ENCODE data around the gene KDM4D. TPM values are rescaled to one million over a fixed set of nuclear protein-coding genes. Genes with fewer than 3 reads are reported as not detected.
"Not testable (repeated sequence)": the region's sequence is repeated elsewhere in the genome, so short reads cannot be mapped to it uniquely, and the experiment has no call there.

KDM4D gene
- total RNA-seq, 2 donors from 2014 or later, result 0.38 to 0.64 TPM

DNA sequence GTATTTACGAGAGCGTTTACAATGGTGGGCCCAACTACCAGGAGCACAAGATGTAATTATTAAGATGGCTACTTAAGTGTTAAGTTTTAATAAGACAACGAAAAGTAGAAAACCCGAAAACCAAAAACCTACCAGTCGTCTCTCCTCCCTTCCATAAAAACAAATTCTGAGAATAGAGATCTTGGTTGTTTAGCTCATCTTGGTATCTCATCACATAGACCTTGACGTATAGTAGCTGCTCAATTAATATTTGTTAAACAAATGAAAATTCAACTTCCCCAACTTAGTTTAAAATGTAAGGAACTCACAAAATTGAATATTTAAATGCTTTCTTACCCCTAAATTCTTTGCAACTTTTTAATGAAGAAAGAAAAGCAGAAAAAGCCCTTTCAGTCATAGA lies 669 bp downstream of the KDM4D start:
- peak overlapping the region; percentile 99 for H3K4me3 Mint-ChIP-seq
- peaks cover 10 to 20% of the 10 kb centered on the region in 2 donors for H3K27me3 Mint-ChIP-seq
- H3K9me3 Mint-ChIP-seq, result no peaks in the 10 kb centered on the region
- no peak for ATAC-seq
- H3K27ac Mint-ChIP-seq, result peak overlapping the region; percentile 93 to 96
- H3K4me1 Mint-ChIP-seq (ENCODE audit: low read depth in 2 of 2), result peaks cover 16 to 22% of the 10 kb centered on the region in 2 donors
- no peak for DNase-seq (ENCODE audit: low spot score)
- peaks cover 31% of the 10 kb centered on the region for H3K36me3 Mint-ChIP-seq

DNA sequence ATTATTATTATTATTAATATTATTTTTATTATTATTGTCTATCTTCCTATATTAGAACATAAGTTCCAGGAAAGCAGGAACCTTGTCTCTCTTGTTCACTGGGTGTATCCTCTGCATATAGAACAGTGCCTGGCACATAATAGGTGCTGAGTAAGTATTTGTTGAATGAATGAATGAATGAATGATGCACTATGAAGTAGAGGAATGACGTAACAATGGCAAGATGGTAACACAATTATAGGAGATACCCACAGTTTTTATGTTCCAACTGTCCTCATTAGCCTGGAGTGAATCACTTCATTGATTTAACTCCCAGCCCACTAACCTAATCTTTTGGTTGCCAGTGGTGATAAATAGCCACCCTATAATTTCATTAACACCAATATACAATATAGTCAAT lies 2.1 kb downstream of the KDM4D start:
- Mint-ChIP-seq H3K27me3 (peaks cover 14 to 22% of the 10 kb centered on the region in 2 donors), H3K4me3 (peak overlapping the region; percentile 99), H3K4me1 (ENCODE audit: low read depth in 2 of 2) (peaks cover 15 to 22% of the 10 kb centered on the region in 2 donors), H3K27ac (no peak overlapping the region), H3K9me3 (no peaks in the 10 kb centered on the region), H3K36me3 (peaks cover 20% of the 10 kb centered on the region)
- DNase-seq (ENCODE audit: low spot score) (no peak), ATAC-seq (no peak)

DNA sequence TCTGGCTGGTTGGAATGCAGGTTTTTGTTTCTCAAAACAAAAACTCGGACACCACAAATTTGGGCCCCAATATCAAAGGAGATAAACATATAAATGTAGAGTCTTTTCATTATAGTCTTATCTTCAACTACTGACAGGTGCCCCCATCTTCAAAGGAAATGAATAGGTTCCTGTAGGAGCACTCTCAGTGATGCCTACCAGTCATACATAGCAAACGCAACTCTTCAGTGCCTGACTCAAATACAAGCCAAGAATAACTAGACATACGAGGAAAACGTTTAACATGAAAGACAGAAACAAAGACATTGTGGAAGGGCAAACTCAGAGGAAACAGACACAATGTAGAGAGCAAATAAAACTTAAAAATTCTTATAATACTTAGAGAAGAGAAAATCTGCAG lies 13.9 kb downstream of the KDM4D start:
- DNase-seq (ENCODE audit: low spot score) (no peak), ATAC-seq (no peak)
- H3K9me3 Mint-ChIP-seq, result no peaks in the 10 kb centered on the region
- H3K27me3 Mint-ChIP-seq, result peaks cover 40 to 49% of the 10 kb centered on the region in 2 donors
- H3K4me3 Mint-ChIP-seq, result no peak overlapping the region
- no peaks in the 10 kb centered on the region for H3K36me3 Mint-ChIP-seq
- H3K4me1 Mint-ChIP-seq (ENCODE audit: low read depth in 2 of 2), result no peaks in the 10 kb centered on the region
- H3K27ac Mint-ChIP-seq, result no peak overlapping the region

DNA sequence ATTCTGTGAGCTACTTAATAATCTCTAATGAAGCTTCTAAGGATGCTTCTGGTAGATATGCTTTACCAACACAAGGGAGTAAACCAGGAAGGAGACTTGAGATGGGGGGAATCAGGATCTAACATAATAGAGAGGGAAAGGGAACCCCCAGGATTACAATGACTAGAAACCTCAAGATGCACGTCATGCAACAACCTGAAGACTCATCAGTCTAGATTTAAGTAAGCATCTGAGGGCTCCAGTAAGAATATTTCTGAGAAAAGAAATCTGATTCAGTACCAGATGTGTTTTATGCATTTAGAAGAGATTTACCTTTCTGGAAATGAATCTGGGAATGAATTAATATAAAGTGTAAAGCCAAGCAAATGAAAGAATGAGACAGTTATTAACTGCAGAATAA lies 15.2 kb downstream of the KDM4D start:
- H3K4me1 Mint-ChIP-seq (ENCODE audit: low read depth in 2 of 2), result no peaks in the 10 kb centered on the region
- no peak overlapping the region for H3K4me3 Mint-ChIP-seq
- no peak for ATAC-seq
- peaks cover 39 to 40% of the 10 kb centered on the region in 2 donors for H3K27me3 Mint-ChIP-seq
- DNase-seq (ENCODE audit: low spot score), result no peak
- no peak overlapping the region for H3K27ac Mint-ChIP-seq
- H3K36me3 Mint-ChIP-seq, result no peaks in the 10 kb centered on the region
- no peaks in the 10 kb centered on the region for H3K9me3 Mint-ChIP-seq

DNA sequence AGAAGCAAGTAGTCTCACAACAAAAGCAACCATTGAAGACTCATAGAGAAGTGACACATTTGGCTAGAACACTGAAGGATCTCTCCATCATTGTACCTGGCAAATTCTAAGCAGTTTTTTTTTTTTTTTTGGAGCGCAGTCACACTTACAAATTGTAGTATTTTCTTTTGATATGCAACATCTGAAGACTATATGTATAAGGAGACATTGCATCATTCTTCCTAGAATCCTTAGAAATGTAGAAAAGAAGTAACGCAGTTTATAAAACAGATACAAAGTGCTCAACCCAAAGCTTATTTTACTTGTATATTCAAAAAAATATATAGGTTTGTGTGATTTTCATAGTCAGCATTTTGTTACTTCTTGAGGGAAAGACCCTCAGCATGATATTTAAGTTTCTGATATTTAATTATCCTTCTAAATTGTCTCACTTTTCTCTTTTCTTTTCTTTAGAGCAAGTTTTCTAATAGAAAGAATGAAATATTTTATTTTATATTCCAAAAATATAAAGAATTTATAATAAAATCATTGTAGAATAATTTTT lies 20.0 kb downstream of the KDM4D start:
- Mint-ChIP-seq H3K9me3 (no peaks in the 10 kb centered on the region), H3K4me1 (ENCODE audit: low read depth in 2 of 2) (no peaks in the 10 kb centered on the region), H3K27me3 (peaks cover 20 to 23% of the 10 kb centered on the region in 2 donors), H3K4me3 (no peak overlapping the region), H3K27ac (no peak overlapping the region), H3K36me3 (no peaks in the 10 kb centered on the region)
- ATAC-seq (no peak), DNase-seq (ENCODE audit: low spot score) (no peak)

DNA sequence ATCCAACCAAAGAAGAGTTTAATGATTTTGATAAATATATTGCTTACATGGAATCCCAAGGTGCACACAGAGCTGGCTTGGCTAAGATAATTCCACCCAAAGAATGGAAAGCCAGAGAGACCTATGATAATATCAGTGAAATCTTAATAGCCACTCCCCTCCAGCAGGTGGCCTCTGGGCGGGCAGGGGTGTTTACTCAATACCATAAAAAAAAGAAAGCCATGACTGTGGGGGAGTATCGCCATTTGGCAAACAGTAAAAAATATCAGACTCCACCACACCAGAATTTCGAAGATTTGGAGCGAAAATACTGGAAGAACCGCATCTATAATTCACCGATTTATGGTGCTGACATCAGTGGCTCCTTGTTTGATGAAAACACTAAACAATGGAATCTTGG lies 23.9 kb downstream of the KDM4D start:
- Mint-ChIP-seq H3K27ac (no peak overlapping the region), H3K36me3 (no peaks in the 10 kb centered on the region), H3K27me3 (peaks cover 0 to 4% of the 10 kb centered on the region in 2 donors), H3K4me1 (ENCODE audit: low read depth in 2 of 2) (no peaks in the 10 kb centered on the region), H3K4me3 (no peak overlapping the region), H3K9me3 (no peaks in the 10 kb centered on the region)
- no peak for DNase-seq (ENCODE audit: low spot score)
- no peak for ATAC-seq

DNA sequence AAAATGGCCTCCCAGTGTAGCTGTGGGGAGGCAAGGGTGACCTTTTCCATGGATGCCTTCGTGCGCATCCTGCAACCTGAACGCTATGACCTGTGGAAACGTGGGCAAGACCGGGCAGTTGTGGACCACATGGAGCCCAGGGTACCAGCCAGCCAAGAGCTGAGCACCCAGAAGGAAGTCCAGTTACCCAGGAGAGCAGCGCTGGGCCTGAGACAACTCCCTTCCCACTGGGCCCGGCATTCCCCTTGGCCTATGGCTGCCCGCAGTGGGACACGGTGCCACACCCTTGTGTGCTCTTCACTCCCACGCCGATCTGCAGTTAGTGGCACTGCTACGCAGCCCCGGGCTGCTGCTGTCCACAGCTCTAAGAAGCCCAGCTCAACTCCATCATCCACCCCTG lies 24.8 kb downstream of the KDM4D start:
- Mint-ChIP-seq H3K27ac (no peak overlapping the region), H3K4me3 (no peak overlapping the region), H3K27me3 (peaks cover 0 to 4% of the 10 kb centered on the region in 2 donors), H3K36me3 (no peaks in the 10 kb centered on the region), H3K9me3 (no peaks in the 10 kb centered on the region), H3K4me1 (ENCODE audit: low read depth in 2 of 2) (no peaks in the 10 kb centered on the region)
- ATAC-seq, result no peak
- DNase-seq (ENCODE audit: low spot score), result no peak

DNA sequence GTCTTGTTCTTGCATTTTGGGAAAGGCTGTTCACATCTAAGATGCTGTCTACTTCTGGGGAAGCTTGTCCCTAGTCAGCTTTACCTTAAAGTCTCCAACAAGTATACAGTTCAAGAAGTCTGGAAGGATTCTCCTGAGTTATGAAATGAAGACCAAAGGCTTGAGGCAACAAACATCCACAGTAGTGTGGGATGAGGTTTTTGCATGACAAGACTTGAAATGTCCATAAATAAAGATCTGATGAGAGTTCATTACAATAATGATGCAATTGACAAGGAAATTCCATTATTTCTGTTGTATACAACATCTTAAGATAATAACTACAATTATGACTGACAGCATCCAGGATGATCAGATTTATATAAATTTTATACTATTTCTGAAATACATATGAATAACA lies 30.2 kb downstream of the KDM4D start:
- Mint-ChIP-seq H3K27me3 (peaks cover 25 to 34% of the 10 kb centered on the region in 2 donors), H3K4me1 (ENCODE audit: low read depth in 2 of 2) (no peaks in the 10 kb centered on the region), H3K4me3 (no peak overlapping the region), H3K27ac (no peak overlapping the region), H3K9me3 (no peaks in the 10 kb centered on the region), H3K36me3 (no peaks in the 10 kb centered on the region)
- ATAC-seq (no peak), DNase-seq (ENCODE audit: low spot score) (no peak)

DNA sequence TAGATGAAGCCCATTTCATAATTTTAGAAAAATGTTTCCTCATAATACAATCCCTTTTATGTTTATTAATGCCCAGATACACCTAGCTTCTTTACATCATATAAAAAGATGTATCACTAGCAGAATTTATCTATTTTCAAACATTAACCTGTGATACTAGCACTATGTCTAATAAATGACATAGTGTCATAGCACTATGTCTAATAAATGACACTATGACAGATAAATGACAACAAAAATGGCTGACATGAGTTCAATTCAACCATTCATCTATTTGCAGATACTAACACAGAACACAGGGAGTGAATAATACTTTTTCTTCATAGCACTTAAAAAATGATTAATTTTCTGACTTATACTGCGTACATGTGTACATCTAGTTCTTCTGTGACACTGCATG lies 32.1 kb downstream of the KDM4D start:
- peaks cover 31 to 43% of the 10 kb centered on the region in 2 donors for H3K27me3 Mint-ChIP-seq
- no peak overlapping the region for H3K27ac Mint-ChIP-seq
- H3K9me3 Mint-ChIP-seq, result no peaks in the 10 kb centered on the region
- H3K36me3 Mint-ChIP-seq, result no peaks in the 10 kb centered on the region
- no peaks in the 10 kb centered on the region for H3K4me1 Mint-ChIP-seq (ENCODE audit: low read depth in 2 of 2)
- no peak for ATAC-seq
- no peak overlapping the region for H3K4me3 Mint-ChIP-seq
- DNase-seq (ENCODE audit: low spot score), result no peak

DNA sequence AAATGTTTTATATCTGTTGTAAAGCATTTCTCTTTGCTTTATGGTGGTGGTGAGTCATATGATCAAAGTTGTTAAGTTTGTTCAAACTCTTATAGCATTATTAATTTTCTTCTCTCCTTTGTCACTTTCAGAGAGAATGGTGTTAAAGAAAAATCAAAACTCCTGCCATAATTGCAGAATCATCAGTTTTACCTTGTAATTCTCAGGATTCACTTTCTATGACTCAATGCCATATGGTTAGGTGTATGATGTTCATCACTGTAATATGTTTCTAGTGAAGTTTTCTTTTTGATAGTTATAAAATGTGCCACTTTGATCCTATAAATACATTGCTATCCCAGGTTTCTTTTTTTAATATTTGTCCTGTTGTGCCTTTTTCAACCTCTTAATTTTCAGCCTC lies 37.9 kb downstream of the KDM4D start:
- ATAC-seq, result no peak
- peaks cover 25 to 48% of the 10 kb centered on the region in 2 donors for H3K27me3 Mint-ChIP-seq

DNA sequence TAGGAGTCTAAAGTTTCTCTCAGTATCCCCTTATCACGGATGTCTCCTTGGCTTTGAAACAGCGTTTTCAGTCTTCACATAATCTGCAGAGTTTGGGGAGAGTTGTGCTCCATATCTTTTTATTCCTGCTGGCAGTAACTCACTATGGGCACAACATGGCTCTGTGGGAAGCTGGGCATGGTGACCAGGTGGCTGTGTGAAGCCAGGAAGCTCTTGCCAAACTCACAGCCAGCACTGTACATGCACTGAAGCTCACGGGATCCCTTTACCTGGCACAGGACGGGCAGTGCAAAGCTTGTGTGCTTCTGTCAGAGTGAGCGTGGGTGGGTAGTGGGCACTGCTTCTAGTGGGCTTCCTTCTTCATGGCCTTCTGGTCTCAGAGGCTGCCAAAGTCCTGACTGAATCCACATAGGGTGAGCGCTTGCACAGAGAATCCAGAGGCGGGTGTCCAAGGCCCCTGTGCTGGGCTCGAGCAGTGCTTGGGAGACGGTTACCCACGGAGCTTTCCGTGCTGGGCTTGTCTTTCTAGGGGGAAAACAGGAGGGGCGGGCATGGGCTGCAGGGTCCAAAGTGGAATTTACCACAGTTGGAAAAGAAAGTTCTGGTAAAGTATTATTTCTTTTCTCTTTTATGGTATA lies 40.8 kb downstream of the KDM4D start:
- Mint-ChIP-seq H3K36me3 (no peaks in the 10 kb centered on the region), H3K27me3 (peaks cover 16 to 32% of the 10 kb centered on the region in 2 donors), H3K4me1 (ENCODE audit: low read depth in 2 of 2) (no peaks in the 10 kb centered on the region), H3K27ac (no peak overlapping the region), H3K9me3 (no peaks in the 10 kb centered on the region), H3K4me3 (no peak overlapping the region)
- no peak for DNase-seq (ENCODE audit: low spot score)
- no peak for ATAC-seq

More for the DNA sequence above, 37.9 kb downstream of the KDM4D start:
- no peak overlapping the region for H3K4me3 Mint-ChIP-seq
- no peak overlapping the region for H3K27ac Mint-ChIP-seq
- H3K36me3 Mint-ChIP-seq, result no peaks in the 10 kb centered on the region
- no peak for DNase-seq (ENCODE audit: low spot score)
- no peaks in the 10 kb centered on the region for H3K4me1 Mint-ChIP-seq (ENCODE audit: low read depth in 2 of 2)
- no peaks in the 10 kb centered on the region for H3K9me3 Mint-ChIP-seq

DNA sequence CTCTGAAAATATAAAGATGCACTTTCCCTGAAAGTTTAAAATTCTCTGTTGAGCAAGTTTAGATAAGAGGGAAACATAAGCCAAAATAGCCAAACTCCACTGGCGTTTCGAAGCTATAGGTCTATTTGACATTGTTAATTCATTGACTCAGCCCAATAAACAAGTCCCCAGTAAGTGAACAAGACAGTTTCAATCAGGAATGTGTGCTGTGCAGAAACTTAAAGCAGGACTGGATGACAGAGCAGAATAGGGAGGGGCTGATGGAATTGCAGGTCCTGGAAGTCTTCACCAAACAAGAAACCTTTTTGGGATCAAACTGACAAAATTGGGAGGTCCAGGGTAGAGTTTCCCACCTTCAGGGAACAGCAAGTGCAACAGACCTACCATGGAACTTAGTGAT lies 42.6 kb downstream of the KDM4D start:
- DNase-seq (ENCODE audit: low spot score), result no peak

DNA sequence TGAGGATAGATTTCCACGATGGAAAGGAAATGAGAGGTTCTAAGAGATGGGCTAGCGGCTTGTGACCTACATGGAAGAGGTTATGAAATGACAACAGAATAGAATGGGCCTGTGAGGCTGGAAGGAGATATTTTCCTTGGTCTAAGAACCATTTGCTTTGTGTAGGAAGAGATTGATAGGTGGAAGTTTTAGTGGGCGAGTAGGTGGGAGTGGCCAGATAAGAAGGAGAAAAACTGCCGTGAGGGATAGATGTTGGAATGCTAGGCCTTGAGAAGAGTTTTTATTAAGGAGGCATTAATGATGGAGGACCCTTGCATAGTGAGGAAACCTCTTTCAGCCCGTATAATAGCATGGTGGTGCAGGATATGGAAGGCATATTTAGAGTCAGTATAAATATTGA lies 48.0 kb downstream of the KDM4D start:
- not testable (repeated sequence) for H3K27me3 Mint-ChIP-seq; DNase-seq (ENCODE audit: low spot score); H3K27ac Mint-ChIP-seq; H3K36me3 Mint-ChIP-seq; ATAC-seq; H3K9me3 Mint-ChIP-seq; H3K4me1 Mint-ChIP-seq (ENCODE audit: low read depth in 2 of 2); H3K4me3 Mint-ChIP-seq

More for the DNA sequence above, 42.6 kb downstream of the KDM4D start:
- Mint-ChIP-seq H3K4me3 (no peak overlapping the region), H3K36me3 (no peaks in the 10 kb centered on the region), H3K9me3 (no peaks in the 10 kb centered on the region), H3K27me3 (peaks cover 12 to 18% of the 10 kb centered on the region in 2 donors), H3K27ac (no peak overlapping the region), H3K4me1 (ENCODE audit: low read depth in 2 of 2) (no peaks in the 10 kb centered on the region)
- no peak for ATAC-seq

DNA sequence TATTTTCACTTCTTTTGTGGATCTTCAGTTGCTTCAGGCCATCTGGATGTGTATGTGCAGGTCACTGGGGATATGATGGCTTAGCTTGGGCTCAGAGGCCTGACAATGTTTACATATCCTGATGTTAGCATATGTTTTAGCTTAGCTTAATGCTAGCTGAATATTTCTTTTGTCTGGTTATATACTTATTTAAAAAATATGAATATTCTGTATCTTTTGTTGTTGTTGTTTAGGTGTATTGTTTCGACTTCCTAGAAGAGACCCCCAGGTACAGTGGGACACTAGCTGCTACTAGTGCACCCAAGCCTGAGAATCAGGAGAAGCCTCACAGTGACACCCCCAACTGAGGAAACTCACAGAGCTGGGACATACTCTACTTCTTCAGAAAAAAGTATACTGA lies 51.4 kb downstream of the KDM4D start, which contains the start of gene KDM4E:
KDM4E (plus strand) TSS at position 301 of the 400 bp plus-strand sequence. CDS start 300 bp downstream, outside the sequence.
- Mint-ChIP-seq H3K36me3 (no peaks in the 10 kb centered on the region), H3K27ac (no peak within 1 kb of the TSS), H3K27me3 (no peaks in the 10 kb centered on the region), H3K9me3 (no peaks in the 10 kb centered on the region), H3K4me1 (ENCODE audit: low read depth in 2 of 2) (no peaks in the 10 kb centered on the region), H3K4me3 (no peak within 1 kb of the TSS)
- ATAC-seq, result no peak
- DNase-seq (ENCODE audit: low spot score), result no peak

DNA sequence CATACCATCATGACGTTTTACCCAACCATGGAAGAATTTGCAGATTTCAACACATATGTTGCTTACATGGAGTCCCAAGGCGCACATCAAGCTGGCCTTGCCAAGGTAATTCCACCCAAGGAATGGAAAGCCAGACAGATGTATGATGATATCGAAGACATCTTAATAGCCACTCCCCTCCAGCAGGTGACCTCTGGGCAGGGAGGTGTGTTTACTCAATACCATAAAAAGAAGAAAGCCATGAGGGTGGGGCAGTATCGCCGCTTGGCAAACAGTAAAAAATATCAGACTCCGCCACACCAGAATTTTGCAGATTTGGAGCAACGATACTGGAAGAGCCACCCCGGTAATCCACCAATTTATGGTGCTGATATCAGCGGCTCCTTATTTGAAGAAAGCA lies 52.1 kb downstream of the KDM4D start:
- H3K27ac Mint-ChIP-seq; H3K4me1 Mint-ChIP-seq (ENCODE audit: low read depth in 2 of 2); H3K4me3 Mint-ChIP-seq; ATAC-seq; DNase-seq (ENCODE audit: low spot score); H3K9me3 Mint-ChIP-seq; H3K27me3 Mint-ChIP-seq; H3K36me3 Mint-ChIP-seq: not testable (repeated sequence)
